GM15510 (cell line): ENCODE measurements around the gene FGGY.

Source experiments
- POLR2A ChIP-seq: IDR thresholded peaks from 3 replicates; pipeline ENCODE4 v1.6.1; 2011; ENCODE audit warnings: borderline replicate concordance; ENCODE audit not compliant: insufficient read length; ENCODE audit errors: extremely low read depth

FGGY gene

DNA sequence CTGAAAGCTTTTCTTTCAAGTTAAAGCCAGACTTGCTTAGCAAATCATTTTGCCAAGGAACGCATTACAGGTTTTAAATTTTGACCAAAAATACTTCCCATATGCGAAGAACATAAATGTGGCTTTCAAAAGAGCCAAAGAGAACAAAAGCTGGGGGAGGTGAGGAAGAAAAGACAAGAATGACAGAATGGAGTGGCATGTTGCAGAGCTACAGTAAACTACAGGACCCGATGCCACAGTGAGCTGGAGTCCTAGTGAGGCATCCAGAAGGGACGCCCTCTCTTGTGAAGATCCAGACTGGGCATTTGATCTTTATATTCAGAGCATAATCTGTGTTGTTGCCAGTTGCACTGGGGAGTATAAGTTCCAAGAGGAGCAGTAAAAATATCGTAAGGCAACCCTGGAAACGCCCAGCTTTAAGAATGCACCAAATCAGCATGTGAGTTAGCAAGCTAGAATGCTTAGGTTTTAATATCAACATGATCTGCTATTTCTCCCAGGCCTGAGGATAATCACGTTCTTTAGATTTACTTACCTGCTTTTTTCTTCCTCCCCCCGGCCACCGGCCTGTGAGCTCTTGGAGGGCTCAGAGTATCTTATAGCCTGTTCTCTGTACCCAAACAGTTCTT is 469.4 kb downstream of the FGGY start:
- no peak for TF ChIP-seq POLR2A

DNA sequence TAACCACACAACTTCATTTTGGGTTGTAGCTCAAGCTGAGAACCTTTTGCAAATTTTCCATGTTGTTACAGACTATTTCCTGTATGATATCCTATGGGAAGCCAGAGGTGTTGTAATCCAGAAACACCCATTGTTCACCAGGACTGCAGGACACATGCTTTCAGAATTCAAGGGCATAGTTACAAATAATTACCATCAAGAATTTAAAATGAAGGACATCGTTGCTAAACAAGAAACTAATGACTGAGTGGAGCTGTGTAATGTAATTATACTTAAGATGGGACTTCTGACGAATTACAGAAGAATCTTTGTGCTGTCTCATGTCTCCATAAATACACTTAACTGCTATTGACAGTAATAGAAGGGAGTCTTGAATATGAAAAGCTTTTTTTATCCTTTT is 470.2 kb downstream of the FGGY start:
- TF ChIP-seq POLR2A, result no peak

DNA sequence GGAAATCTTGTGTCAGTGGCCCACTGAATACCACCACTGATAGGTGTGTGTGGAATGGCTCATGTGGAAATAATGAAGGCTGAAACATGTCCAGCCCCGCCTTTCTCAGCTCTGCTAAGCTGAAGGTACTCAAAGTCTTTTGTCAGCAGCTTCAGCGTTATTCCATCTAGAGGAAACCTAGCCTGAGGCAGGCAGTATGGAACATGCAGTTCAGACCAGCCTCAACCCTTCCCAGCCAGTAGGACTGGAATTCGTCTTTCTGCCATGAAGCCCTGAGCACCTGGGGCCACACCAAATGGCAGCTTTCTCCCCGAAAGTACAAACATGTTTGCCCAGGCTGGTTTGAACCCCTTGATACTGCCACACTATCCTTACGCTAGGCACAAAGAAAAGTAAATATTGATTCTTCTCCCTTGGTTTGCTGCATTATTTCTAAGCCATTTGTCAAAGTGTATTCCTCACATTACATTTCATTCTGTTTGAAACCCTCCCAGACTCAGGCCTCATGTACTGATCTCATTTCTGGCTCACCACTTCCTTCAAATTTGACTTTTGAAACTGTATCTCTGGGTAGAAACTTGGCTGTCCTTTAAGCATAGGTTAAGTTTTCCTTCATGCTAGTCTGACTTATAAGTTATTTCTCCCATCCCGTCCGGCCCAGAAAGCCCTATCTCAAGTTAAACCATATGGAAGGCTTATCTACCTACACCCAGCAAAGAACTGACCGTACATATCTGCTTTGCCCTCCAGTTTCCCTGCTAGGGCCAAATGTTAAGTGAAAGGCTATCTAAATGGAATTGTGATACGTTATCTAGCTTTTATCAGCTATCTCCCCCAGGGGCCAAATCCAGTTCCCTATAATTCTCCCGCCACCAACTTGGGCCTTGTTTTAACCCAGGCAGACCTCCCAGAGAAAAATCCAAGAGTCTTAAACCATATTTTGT is 472.2 kb downstream of the FGGY start:
- TF ChIP-seq POLR2A, result no peak

DNA sequence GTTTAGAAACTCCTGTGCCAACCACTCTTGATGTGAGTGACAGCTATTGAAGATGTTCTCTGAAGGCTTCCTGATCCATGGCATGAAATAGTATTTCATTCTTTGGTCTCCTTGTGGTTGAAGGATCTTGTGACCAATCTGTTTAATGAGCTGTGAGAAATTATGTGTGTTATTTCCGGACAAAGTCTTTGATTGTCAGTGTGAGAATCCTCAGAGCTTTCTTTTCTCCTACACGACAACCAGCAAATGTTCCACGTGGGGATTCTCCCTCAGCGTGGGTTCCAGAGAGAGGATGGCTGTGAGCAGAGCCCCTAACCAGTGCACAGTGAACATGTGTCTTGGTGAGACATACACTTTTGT is 472.8 kb downstream of the FGGY start:
- TF ChIP-seq POLR2A, result no peak

DNA sequence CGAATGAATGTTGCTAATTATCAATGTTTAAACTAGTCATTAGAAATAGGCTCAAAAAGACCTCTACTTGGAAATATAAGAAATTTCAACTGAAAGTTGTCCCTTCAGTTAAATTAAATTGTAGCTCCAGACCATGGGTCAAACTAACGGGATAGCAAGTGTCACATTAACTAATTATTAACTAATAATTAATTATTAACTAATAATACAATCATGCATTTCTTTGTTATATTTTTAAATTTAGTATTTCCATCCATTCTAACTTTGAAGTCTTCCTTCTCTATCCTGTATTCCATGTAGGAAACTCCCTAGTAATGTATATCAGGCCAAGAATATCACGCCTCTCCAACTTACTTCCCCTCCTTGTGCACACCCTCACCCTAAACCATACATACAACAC is 474.5 kb downstream of the FGGY start:
- TF ChIP-seq POLR2A, result no peak

DNA sequence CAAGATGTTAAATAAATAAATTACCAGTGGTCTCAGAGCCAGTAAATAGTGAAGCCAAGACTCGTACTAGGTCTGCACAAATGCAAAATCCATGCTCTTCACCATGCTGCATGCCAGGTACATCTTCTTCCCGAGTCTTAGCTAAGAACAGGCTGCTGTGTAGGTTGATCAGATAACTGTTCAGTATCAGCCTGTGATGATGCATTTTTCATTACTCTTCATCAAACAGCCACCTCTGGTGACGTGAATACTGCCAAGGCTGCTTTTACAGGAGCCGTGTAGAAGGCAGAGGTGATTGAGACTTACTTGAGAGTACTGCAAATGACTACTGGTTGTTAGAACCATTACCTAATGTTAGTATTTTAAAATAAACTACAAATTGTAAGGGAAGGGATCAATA is 478.6 kb downstream of the FGGY start:
- no peak for TF ChIP-seq POLR2A

DNA sequence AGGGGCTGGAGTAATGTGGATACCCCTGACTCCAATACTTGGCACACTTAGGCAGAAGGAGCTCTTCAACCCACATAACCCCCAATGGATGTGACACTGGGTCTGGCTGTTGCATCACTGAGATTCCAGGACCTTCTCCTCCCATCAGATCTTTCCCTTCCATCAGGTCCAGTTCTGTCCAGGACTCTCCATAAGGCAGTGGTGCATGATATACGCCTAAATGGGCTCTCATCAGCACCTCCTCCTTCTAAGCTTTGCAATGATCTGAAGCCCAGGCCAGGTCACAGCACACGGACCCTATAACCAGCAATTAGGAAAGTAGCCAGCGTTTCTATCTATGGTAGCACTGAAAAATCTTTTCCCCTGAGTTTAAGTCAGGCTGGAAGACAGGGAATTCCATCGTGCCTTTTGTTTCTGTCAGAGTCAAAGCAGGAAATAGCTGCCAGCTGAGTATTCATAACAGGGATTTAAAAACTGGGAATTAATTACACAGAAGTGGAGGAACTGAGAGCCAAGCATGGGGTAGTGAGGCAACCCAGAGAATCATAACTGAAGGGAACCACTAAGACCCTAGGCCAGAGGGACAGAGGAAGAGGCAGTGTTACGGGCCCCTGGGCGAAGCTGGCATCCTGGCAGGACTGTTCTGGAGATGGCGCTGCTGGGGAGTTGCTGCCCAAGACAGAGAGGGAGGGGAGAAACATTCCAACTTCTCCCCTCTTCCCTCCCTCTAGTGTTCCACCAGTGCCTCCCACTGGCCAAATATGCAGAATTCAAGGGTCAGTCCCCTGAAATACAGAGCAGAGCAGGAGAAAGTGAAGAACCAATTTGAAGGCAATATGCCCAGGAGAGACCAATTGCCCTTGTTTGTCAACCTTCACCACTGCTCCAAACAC is 480.3 kb downstream of the FGGY start:
- no peak for TF ChIP-seq POLR2A

DNA sequence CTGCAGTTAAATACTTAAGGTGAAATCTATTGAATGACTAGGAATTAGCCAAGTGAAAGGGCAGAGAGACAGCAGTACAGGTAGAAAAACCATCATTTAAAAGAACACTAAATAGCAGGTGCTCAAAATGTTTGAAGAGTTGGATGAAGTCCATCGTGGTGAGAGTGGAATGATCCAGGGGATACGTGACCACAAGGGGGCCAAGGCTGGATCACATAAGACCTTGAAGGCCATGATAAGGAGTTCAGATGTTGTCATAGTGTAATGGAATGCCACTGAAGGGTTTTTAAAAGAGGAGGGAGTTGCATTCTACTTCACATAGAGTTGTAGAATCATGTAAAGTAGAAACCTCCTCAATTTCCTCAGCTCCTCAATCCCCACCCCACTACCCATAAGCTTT is 483.1 kb downstream of the FGGY start:
- no peak for TF ChIP-seq POLR2A

DNA sequence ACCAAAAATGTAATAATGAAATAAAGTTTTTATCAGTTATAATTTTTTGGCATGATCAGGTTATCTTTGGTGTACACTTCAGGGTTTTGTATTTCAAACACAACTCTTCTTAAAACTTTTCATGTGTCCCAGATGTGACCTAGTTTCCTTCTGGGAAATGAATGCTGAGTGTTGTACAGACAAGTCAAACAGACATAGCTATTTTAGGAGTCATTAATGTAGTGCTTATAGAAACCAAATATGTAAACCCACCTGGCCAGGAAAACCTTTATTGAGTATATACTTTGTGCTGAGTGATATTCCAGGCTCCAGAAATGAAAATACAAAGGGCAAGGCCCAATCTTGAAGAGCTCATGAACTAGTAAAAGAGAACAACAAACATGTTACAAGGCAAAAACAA is 491.9 kb downstream of the FGGY start:
- TF ChIP-seq POLR2A, result no peak

DNA sequence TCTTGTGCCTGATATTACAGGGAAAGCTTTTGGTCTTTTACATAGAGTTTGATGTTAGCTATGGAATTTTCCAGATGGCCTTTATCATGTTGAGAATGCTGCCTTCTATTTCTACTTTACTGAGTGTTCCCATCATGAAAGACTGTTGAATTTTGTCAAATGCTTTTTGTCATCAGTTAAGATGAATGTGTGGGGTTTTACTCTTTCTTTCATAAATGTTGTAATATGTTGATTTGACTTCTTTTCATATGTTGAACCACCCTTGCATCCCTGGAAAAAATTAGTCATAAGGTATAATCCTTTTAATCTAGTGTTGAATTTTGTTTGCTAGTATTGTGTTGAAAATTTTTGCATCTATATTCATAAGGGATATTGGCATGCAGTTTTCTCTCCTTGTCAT is 501.7 kb downstream of the FGGY start:
- TF ChIP-seq POLR2A, result no peak

DNA sequence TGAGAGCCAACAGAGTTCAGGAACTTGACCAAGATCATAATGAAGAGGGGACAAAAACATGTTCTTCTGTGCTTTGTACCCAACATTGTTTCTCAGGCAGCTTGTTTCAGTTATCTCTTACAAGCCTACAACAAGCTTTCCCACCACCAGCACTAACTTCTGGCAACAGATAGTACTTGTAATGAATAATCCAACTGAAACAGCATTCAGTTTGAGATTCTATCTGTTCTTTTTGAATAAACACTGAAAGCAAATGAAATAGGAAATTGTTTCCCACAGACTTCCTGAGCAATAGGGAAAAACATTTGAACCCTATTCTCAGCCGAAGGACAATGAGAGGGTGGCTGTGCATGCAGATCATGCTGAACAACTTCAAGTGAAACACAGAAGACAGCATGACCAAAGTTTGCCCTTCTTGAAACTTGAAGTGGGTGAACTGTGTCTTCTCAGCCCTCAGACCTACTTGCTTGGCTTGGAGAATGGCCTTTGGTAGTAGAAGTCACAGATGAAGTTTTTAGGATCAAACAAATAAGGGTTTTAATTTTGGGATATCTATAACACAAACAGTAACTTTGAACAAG is 506.7 kb downstream of the FGGY start:
- TF ChIP-seq POLR2A, result no peak

DNA sequence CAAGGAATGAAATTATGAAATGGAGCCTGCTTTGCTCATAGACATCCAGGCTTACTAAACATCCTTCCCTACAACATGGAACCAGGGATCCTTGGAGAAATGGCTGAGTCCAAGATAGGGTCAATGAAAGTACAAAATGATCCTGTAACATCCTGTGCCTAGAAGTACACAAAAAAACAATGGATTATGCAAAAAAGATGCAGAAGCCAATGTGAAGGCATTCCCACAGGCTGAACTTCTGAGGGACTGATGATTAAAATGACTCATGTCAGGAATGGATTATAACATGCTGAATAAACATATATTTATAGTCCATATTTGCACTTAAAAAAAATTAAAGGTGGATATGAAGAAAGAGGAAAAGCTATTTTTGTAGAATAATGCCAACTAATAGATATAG is 507.4 kb downstream of the FGGY start:
- no peak for TF ChIP-seq POLR2A

DNA sequence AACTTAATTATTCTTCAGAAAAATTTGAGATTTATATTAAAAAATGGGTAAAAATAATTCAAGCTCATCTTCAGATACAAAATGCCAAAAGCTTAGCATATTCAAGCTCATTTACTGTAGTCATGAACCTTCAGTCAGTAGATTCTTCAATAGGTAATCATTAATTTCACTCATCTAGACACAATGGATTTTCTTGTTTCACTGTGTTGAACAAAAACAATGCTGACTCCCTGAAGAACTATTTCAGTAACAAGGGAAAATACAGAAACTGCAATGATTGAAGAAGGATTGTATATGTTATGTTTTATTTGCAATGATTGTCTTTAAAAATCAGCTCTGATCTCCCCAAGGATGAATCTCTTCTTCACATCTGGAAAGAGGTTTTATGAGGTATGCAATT is 508.7 kb downstream of the FGGY start:
- TF ChIP-seq POLR2A, result no peak
